HAP-1 (cell line): ENCODE data around the gene PAX5.

Source experiments
- DNase-seq, 2 experiments: peaks; one replicate each; pipeline ENCODE4 v3.0.0-alpha.2; 2016 to 2020; ENCODE audit warnings: low spot score in 2 of 2
- H3K27me3 ChIP-seq: fragments of 250-450 bp; sonication (Bioruptor Pico); 2 replicates; pipeline ENCODE4 v1.5.1; 2020; ENCODE audit warnings: low read depth, mild to moderate bottlenecking, moderate library complexity
- H3K36me3 ChIP-seq: fragments of 250-450 bp; sonication (Bioruptor Pico); replicated peaks from 2 replicates; pipeline ENCODE4 v1.5.1; 2020; ENCODE audit warnings: mild to moderate bottlenecking
- H3K4me1 ChIP-seq: fragments of 250-450 bp; sonication (Bioruptor Pico); 2 replicates; pipeline ENCODE4 v1.5.1; 2020; ENCODE audit warnings: mild to moderate bottlenecking
- H3K4me3 ChIP-seq: fragments of 250-450 bp; sonication (Bioruptor Pico); 2 replicates; pipeline ENCODE4 v1.5.1; 2020; ENCODE audit warnings: mild to moderate bottlenecking, moderate library complexity
- H3K9me3 ChIP-seq: fragments of 250-450 bp; sonication (Bioruptor Pico); 2 replicates; pipeline ENCODE4 v1.5.1; 2020; ENCODE audit warnings: mild to moderate bottlenecking, moderate library complexity
- in situ Hi-C: fragments of 300-500 bp; cut with MboI; formaldehyde crosslinking; loops from 3 replicates; pipeline ENCODE4 v1.14.3; 2020; ENCODE audit warnings: low sequenced_read_pairs, inconsistent platforms, mixed read lengths

Gene PAX5

DNA sequence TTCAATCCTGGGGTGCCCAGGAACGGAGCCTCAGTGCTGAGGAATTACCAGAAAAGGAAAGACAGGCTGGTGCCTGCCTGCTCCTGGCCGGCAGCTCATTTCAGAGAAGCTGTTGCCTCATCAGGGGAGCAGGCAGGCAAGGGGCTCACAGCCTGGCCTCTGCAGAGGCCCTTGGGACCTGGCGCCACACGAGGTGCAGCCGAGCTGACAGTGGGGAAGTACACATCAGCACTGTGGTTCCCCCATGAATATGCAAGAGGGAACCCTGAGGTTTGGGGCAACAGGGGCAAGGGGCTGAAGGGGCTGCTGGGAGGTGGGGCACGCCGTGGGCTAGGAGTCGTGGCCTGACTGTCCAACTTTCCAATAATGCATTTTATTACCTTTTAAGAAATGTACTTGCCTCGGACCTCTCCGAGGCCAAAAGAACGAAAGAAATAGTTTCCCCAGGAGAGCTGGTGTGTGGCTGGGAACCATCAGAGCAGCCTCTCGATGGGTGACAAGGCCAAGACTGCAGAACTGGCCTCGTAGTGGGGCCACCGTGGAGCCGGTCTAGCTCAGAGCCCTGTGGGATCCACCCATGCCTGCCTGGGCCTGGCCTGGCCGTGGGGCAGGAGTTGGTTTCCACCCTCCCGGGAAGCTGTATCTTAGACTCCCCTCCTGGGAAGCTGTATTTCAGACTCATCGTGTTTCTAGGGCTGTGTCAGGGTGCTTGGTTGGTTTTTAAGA is 198.6 kb downstream of the PAX5 start:
- no peaks in the 10 kb centered on the region for H3K36me3 ChIP-seq
- no peaks in the 10 kb centered on the region for H3K27me3 ChIP-seq
- DNase-seq = no peak
- H3K9me3 ChIP-seq = no peaks in the 10 kb centered on the region
- no peak overlapping the region for H3K4me3 ChIP-seq
- in situ Hi-C loops = no loop called here
- H3K4me1 ChIP-seq = no peaks in the 10 kb centered on the region

DNA sequence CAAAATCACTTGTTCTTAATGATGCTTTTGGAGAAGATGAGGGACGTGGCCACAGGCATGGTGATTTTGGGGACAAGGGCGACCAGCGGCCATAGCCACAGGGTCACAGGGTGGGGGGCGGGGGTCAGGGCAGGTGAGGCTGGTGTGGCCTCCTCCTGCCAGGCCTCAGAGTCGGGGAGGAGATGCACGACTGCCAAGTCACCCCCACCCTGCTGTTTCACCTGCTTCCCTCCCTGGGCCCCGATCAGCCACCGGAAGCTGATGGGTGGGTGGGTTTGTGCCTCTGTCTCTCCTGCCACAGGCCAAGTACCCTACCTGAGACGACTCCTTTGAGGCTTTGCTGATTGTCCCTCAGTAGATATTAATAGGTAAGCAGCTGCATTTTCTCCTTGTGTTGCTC is 199.3 kb downstream of the PAX5 start:
- Histone ChIP-seq H3K4me1 (no peaks in the 10 kb centered on the region), H3K27me3 (no peaks in the 10 kb centered on the region), H3K4me3 (no peak overlapping the region), H3K36me3 (no peaks in the 10 kb centered on the region), H3K9me3 (no peaks in the 10 kb centered on the region)
- in situ Hi-C loops = no loop called here
- no peak for DNase-seq

DNA sequence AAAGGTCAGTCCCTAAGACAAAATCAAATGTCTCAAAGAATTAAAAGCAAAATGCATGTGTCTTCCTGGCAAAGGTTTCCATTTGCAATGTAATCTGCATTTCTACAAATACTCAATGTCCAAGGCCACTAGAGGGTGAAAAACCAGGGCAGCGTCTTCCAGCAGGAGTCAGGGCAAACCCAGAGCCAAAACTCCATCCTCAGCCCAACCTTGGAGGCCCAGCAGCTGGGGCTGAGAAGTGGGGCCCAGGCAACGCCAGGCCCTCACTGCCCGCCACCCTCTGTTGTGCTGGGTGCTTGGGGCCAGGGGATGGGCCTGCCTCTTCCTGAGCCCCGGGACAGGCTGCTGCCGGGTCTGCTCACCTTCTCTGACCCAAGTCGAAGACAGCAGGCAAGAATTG is 200.1 kb downstream of the PAX5 start:
- no peaks in the 10 kb centered on the region for H3K36me3 ChIP-seq
- H3K4me3 ChIP-seq = no peak overlapping the region
- DNase-seq = no peak
- no peaks in the 10 kb centered on the region for H3K27me3 ChIP-seq
- in situ Hi-C loops = no loop called here
- no peaks in the 10 kb centered on the region for H3K4me1 ChIP-seq
- no peaks in the 10 kb centered on the region for H3K9me3 ChIP-seq

DNA sequence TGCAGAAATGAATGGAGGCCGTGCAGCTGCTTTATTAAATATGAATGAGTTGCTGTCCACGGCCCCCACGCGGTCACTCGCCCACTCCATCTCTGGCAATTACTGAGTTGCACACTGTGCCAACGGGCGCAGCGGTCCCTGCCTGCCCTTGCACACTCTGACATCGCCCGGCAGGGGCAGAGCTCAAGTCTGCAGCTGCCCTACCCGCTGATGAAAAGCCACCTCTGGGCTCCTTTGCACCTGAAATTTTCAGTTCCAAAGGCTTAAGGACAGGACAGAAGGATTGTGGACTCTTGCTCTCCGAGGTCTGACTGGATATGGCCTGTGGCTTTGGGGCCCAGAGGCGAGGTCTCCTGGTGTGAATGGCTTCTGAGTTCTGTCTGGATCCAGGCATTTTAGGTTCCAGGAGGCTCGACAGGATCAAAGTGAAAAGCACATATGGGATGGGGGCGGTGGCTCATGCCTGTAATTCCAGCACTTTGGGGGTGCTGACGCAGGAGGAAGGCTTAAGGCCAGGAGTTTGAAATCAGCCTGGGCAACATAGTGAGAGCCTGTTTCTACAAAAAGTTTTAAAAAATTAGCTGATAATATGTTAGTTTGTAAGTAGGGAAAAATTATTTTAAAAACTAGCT is 201.8 kb downstream of the PAX5 start:
- Histone ChIP-seq H3K9me3 (no peaks in the 10 kb centered on the region), H3K27me3 (no peaks in the 10 kb centered on the region), H3K4me1 (no peaks in the 10 kb centered on the region), H3K36me3 (no peaks in the 10 kb centered on the region), H3K4me3 (no peak overlapping the region)
- in situ Hi-C loops = no loop called here
- DNase-seq = no peak

DNA sequence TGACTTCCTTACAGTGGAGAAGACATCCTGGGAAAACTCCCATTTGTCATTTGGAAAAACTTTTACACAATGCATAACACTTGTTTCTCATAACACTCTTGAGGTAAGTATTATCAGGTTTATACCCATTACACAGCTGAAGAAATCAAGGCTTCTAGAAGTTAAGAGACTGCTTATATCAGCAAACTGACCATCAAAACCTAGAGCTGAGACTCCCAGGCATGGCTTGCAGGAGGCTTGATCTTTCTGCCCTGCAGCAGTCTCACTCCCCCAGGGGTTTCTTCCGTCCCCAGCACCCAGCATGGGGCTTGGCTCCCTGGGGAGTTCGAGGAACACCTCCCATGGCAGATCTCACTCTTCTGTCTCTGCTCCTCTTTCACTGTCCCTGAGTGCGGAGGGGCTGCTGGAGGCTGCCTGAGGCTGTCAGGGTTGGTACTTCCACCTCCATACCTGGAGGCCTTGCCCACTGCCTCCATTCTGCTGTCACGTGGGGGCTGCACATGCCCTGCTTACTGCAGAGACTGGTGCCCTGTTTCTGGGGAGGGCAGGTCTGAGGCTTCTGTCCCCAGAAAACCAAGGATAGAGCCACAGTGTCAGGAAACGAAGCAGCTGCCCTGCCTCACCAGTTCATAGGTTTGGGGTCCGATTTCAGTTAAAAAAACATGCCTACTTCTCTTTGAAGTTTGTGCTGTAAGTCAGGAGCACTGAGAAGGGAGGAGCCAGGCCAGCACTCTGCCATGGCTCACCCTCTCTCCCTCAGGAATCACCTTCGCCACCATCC is 202.5 kb downstream of the PAX5 start:
- DNase-seq = no peak
- H3K9me3 ChIP-seq = no peaks in the 10 kb centered on the region
- H3K4me3 ChIP-seq = no peak overlapping the region
- H3K27me3 ChIP-seq = no peaks in the 10 kb centered on the region
- no peaks in the 10 kb centered on the region for H3K36me3 ChIP-seq
- H3K4me1 ChIP-seq = no peaks in the 10 kb centered on the region
- in situ Hi-C loops = no loop called here

DNA sequence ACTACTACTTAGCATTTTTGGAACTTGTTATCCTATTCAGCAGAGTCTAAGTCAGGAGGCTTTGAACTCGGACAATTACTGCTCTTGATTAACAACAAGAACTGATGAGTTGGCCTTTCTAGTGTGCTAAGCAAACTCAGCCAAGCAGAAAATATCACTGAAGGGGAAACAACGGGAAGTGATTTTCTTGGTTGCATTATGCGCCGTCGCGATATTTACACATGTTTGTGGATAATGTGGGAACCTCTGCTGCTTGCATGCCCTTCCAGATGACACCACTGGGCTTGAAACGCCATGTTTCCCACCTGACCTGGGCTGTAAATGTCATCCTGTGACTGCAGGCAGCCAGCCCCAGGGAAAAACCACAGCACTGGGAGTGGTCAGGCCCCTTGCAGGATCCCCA is 205.5 kb downstream of the PAX5 start:
- H3K27me3 ChIP-seq = no peaks in the 10 kb centered on the region
- H3K36me3 ChIP-seq = no peaks in the 10 kb centered on the region
- DNase-seq = peak in 1 of 2 experiments; percentile 3
- H3K4me1 ChIP-seq = no peaks in the 10 kb centered on the region
- no peaks in the 10 kb centered on the region for H3K9me3 ChIP-seq
- in situ Hi-C loops = no loop called here
- H3K4me3 ChIP-seq = no peak overlapping the region

DNA sequence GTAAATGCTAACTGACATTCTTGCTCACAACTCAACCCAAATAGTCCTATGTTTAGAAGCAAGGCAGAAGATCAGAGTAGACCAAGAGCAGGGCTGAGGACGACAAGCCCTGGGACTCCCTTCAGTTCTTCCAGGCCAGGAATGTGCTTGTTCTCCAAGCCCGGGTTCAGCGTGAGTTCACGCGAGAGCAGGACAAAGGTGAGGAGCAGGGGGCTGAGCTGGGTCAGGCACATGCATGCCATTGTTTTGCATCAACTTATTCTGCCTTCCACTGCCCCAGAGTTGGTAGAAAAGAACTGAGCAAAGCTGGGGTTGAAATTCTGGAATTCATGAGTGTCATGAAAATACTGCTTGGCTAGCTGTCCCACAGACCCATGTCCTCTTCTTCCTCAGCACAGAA is 206.5 kb downstream of the PAX5 start:
- Histone ChIP-seq H3K9me3 (no peaks in the 10 kb centered on the region), H3K36me3 (no peaks in the 10 kb centered on the region), H3K27me3 (0 out of 2 replicates have a peak, but pooled peaks cover 1% of the 10 kb centered on the region), H3K4me1 (no peaks in the 10 kb centered on the region), H3K4me3 (no peak overlapping the region)
- in situ Hi-C loops = no loop called here
- DNase-seq = no peak

DNA sequence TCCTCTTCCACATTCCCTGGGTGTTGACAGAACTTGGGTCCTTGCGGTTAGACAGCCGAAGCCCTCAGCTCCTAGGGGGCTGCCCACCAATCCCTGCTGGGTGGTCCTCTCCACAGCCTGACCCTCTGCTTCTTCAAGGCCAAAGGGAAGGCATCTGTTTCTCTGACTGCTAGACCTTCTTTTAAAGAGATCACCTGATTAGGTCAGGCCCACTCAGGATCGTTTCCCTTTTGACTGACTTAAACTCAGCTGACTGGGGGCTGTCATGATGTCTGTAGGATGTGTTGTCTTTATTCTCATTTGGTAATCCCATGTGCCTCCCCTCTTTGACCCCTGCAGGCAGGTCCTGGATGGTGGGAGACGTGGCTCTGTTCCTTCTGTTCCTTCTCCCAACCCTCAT is 207.5 kb downstream of the PAX5 start:
- Histone ChIP-seq H3K9me3 (no peaks in the 10 kb centered on the region), H3K4me1 (no peaks in the 10 kb centered on the region), H3K27me3 (peaks cover 5% of the 10 kb centered on the region; the same call in 1 of the 2 replicates), H3K4me3 (no peak overlapping the region), H3K36me3 (no peaks in the 10 kb centered on the region)
- in situ Hi-C loops = no loop called here
- DNase-seq = no peak

DNA sequence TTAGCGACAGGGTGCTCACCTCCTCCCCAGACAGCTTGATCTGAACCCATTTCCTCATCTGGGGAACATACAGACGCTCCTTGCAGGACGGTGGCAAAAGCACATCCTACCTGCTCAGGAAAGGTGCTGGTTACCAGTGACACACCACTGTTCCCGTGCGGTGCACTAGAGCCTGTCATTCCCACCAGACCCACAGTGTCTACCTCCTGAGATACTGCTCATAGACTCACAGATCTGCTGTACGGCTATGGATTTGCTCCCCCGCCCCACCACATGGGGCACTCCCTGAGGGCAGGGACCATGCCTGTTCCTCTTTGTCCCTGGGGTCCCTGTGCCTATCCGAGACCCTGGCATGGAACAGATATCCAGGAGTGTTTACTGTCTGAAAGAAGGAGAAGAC is 208.9 kb downstream of the PAX5 start:
- Histone ChIP-seq H3K9me3 (no peaks in the 10 kb centered on the region), H3K27me3 (peaks cover 5% of the 10 kb centered on the region; the same call in 1 of the 2 replicates), H3K4me3 (no peak overlapping the region), H3K36me3 (no peaks in the 10 kb centered on the region), H3K4me1 (no peaks in the 10 kb centered on the region)
- DNase-seq = no peak
- in situ Hi-C loops = no loop called here

DNA sequence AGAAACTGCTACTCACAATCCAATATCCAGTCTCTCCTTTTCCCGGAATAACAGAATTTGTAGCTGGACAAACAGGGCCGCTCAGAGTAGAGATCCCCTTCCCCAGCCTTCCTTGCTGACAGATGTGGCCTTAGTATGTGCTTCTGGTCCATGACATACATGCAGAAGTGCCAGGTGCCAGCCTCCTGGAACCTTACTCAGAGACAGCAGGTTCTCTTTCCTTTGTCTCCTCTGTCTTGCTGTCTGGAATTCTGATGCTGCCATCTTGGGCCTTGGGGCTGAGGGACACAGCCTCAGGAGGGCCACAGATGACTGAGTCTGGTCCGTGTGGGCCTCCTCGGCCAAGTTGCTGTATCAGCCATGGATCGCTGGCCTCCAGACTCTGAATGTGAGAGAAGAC is 210.1 kb downstream of the PAX5 start:
- H3K36me3 ChIP-seq = no peaks in the 10 kb centered on the region
- no peaks in the 10 kb centered on the region for H3K9me3 ChIP-seq
- H3K4me3 ChIP-seq = no peak overlapping the region
- peaks cover 3% of the 10 kb centered on the region; the same call in 1 of the 2 replicates for H3K4me1 ChIP-seq
- DNase-seq = no peak
- peaks cover 5% of the 10 kb centered on the region; the same call in 1 of the 2 replicates for H3K27me3 ChIP-seq
- in situ Hi-C loops = no loop called here

DNA sequence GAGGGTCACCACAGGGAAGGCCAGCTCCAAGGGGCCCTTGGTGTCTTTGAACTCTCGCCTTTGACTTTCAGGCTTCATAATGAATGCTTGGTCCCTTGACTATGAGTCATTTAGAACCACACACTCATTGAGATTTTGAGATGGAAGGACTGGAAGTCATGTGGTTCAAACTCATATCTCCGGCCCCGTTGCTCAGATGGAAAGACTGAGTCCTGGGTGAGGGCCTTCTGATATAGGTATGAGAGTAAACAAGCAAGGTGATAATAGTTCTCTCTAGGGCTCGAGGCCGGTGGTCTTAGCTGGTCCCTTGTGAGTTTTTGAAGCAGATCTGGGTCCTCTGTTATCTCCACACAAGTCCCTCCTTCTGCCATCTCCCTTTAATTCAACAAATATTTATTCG is 210.6 kb downstream of the PAX5 start:
- DNase-seq = no peak
- Histone ChIP-seq H3K4me1 (peaks cover 7% of the 10 kb centered on the region; the same call in 1 of the 2 replicates), H3K27me3 (peaks cover 5% of the 10 kb centered on the region; the same call in 1 of the 2 replicates), H3K36me3 (no peaks in the 10 kb centered on the region), H3K4me3 (no peak overlapping the region), H3K9me3 (no peaks in the 10 kb centered on the region)
- in situ Hi-C loops = no loop called here

DNA sequence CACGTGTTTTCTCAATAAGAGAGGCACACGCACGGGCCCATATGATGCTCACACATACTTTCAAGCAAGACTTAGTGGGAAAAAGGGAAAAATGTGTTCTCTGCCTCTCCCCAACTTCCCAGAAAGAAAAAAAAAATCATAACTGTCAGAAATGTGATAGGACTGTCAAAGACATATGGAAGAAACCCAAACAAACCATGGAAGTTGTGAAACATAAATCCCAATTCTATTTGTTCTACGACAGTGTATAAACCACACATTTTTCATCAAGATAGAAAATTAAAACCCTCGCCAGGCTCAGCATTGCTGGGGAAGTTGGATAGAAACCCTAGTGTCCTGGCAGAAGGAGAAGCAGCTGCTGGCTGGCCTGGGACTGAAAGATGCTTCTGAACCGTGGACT is 211.9 kb downstream of the PAX5 start:
- no peaks in the 10 kb centered on the region for H3K9me3 ChIP-seq
- DNase-seq = no peak
- H3K4me3 ChIP-seq = no peak overlapping the region
- peaks cover 5% of the 10 kb centered on the region; the same call in 1 of the 2 replicates for H3K27me3 ChIP-seq
- in situ Hi-C loops = no loop called here
- no peaks in the 10 kb centered on the region for H3K36me3 ChIP-seq
- H3K4me1 ChIP-seq = peaks cover 7% of the 10 kb centered on the region; the same call in 1 of the 2 replicates

DNA sequence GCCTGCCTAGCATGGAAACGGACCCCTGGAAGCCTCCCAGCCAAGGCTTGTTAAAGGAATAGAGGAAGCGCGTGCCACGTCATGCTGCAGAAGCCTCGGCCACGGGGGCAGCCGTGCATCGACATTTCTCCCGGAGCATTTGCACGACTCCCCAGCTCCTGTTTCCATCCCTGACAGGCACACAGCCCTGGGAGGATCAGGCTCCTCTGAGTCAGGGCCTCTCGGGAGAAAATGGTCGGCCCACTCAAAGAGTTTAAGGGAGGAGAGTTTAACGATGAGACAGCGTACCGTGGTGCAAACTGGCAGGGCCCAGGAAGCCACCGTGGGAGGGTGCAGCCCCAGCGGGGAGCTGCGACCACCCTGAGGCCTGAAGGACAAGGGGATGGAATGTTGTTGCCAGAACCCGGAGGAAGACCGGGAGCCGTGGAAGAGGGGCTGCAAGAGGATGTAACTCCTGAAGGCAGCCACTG is 213.6 kb downstream of the PAX5 start:
- in situ Hi-C loops = no loop called here
- no peaks in the 10 kb centered on the region for H3K36me3 ChIP-seq

More for the DNA sequence above, 213.6 kb downstream of the PAX5 start:
- peaks cover 7% of the 10 kb centered on the region; the same call in 1 of the 2 replicates for H3K4me1 ChIP-seq
- H3K27me3 ChIP-seq = peaks cover 5% of the 10 kb centered on the region; the same call in 1 of the 2 replicates
- H3K9me3 ChIP-seq = no peaks in the 10 kb centered on the region
- no peak for DNase-seq
- no peak overlapping the region for H3K4me3 ChIP-seq
